Endothelial cell of umbilical vein (primary cell): ENCODE data around the gene SYK. TPM values are rescaled to one million over a fixed set of nuclear protein-coding genes. Genes with fewer than 3 reads are reported as not detected.

Experiments
- BruUV-seq: library from RNA; stranded (reverse); fragments of 400-500 nt; replicated peaks from 2 replicates; lab custom pipeline; 2021; lab: Mats Ljungman, UMichigan
- CTCF ChIA-PET: fragments of 300-600, 350-600 bp; sonication (Branson Sonifier 250); formaldehyde crosslinking; loops from one replicate; lab custom pipeline; 2021; ENCODE audit warnings: antibody characterized with exemption, inconsistent platforms; lab: Charles Lee
- POLR2A ChIA-PET: fragments of 300-600, 350-600 bp; sonication (Branson Sonifier 250); formaldehyde crosslinking; loops from one replicate; lab custom pipeline; 2021; ENCODE audit warnings: antibody characterized with exemption, inconsistent platforms; lab: Charles Lee
- DNase-seq: peaks from one replicate; pipeline ENCODE4 v3.0.0-alpha.2; 2011; ENCODE audit warnings: low read depth, low spot score
- FAIRE-seq: peaks from 2 replicates; lab custom pipeline; 2011; peaks lifted over from hg19 to GRCh38; lab: Jason Lieb, UNC
- H2AFZ ChIP-seq: 2 replicates; pipeline ENCODE4 v1.6.0; 2012; ENCODE audit warnings: low read depth, low read length, control low read depth, inconsistent platforms
- H3K27ac ChIP-seq: 2 replicates; pipeline ENCODE4 v1.5.1; 2011; ENCODE audit warnings: low read depth, mild to moderate bottlenecking, control low read depth, low read length, moderate library complexity; ENCODE audit not compliant: insufficient read depth
- H3K27me3 ChIP-seq, 2 experiments: 2 replicates each; pipeline versions ENCODE4 v1.6.0 to v1.6.1; 2011; ENCODE audit warnings: low read length in 2 of 2, mixed read lengths in 1 of 2; ENCODE audit not compliant: control insufficient read depth in 2 of 2, insufficient read depth in 2 of 2
- H3K36me3 ChIP-seq, 2 experiments: 2 replicates in 1 of 2; 3 replicates in 1 of 2; pipeline ENCODE4 v1.5.1; 2011; ENCODE audit warnings: low read length in 2 of 2, mild to moderate bottlenecking in 1 of 2, moderate library complexity in 1 of 2; ENCODE audit not compliant: control insufficient read depth in 2 of 2, insufficient read depth in 2 of 2; ENCODE audit errors: extremely low read depth in 1 of 2
- H3K4me1 ChIP-seq: 3 replicates; pipeline ENCODE4 v1.5.1; 2011; ENCODE audit warnings: mild to moderate bottlenecking, low read length; ENCODE audit not compliant: control insufficient read depth, insufficient read depth; ENCODE audit errors: extremely low read depth
- H3K4me2 ChIP-seq: 2 replicates; pipeline ENCODE4 v1.6.1; 2011; ENCODE audit warnings: low read length, control low read depth, mixed read lengths; ENCODE audit not compliant: insufficient read depth
- H3K4me3 ChIP-seq, 3 experiments: fragments of 200-600 bp in 1 of 3; sonication (generic), shearing (Covaris generic) in 1 of 3; replicated peaks in 1 of 3; 2 replicates each; pipeline ENCODE4 v1.5.1; 2011 to 2016; ENCODE audit warnings: control low read depth in 3 of 3, low read length in 3 of 3, mild to moderate bottlenecking in 2 of 3, inconsistent platforms in 1 of 3, low read depth in 1 of 3, moderate library complexity in 1 of 3; ENCODE audit not compliant: insufficient read depth in 1 of 3
- H3K79me2 ChIP-seq: 2 replicates; pipeline ENCODE4 v1.6.0; 2012; ENCODE audit warnings: low read length, inconsistent platforms; ENCODE audit not compliant: control insufficient read depth, insufficient read depth
- H3K9ac ChIP-seq: replicated peaks from 2 replicates; pipeline ENCODE3; 2011; ENCODE audit warnings: low read length, control low read depth; ENCODE audit not compliant: insufficient read depth; ENCODE audit errors: extremely low read depth
- H3K9me1 ChIP-seq: replicated peaks from 3 replicates; pipeline ENCODE4 v1.6.0; 2011; ENCODE audit warnings: mild to moderate bottlenecking, low read length; ENCODE audit not compliant: control insufficient read depth, insufficient read depth; ENCODE audit errors: extremely low read depth
- H3K9me3 ChIP-seq: replicated peaks from 2 replicates; pipeline ENCODE4 v1.5.1; 2012; ENCODE audit warnings: low read length, inconsistent platforms; ENCODE audit not compliant: control insufficient read depth, insufficient read depth
- H4K20me1 ChIP-seq: replicated peaks from 2 replicates; pipeline ENCODE3; 2011; ENCODE audit warnings: mild to moderate bottlenecking, low read length; ENCODE audit not compliant: control insufficient read depth, insufficient read depth; ENCODE audit errors: extremely low read depth
- CTCF ChIP-seq, 2 donors: IDR thresholded peaks; 1 replicate in 1 of 2; 2 replicates in 1 of 2; pipeline ENCODE4 v1.5.1; 2011; ENCODE audit warnings: low read length in 2 of 2, mild to moderate bottlenecking in 2 of 2, moderate library complexity in 2 of 2, control low read depth in 1 of 2, inconsistent platforms in 1 of 2, low read depth in 1 of 2; ENCODE audit not compliant: insufficient read depth in 1 of 2; ENCODE audit errors: extremely low read depth in 1 of 2
- EZH2 ChIP-seq: IDR thresholded peaks from 2 replicates; pipeline ENCODE4 v1.6.1; 2012; ENCODE audit warnings: borderline replicate concordance, low read depth, mild to moderate bottlenecking, moderate library complexity, low read length, inconsistent platforms; ENCODE audit not compliant: severe bottlenecking
- FOS ChIP-seq: IDR thresholded peaks from 2 replicates; pipeline ENCODE4 v1.6.1; 2011; ENCODE audit warnings: mild to moderate bottlenecking, low read length, moderate library complexity, borderline replicate concordance; ENCODE audit not compliant: insufficient read depth
- GATA2 ChIP-seq: IDR thresholded peaks from 2 replicates; pipeline ENCODE4 v1.7.0; 2011; ENCODE audit warnings: low read depth, mild to moderate bottlenecking, moderate library complexity, mixed read lengths, low read length; ENCODE audit not compliant: insufficient read length, insufficient read depth
- JUN ChIP-seq: IDR thresholded peaks from 2 replicates; pipeline ENCODE4 v1.6.1; 2011; ENCODE audit warnings: borderline replicate concordance, low read depth; ENCODE audit not compliant: insufficient read length, insufficient read depth
- MAX ChIP-seq: IDR thresholded peaks from 2 replicates; pipeline ENCODE4 v1.6.1; 2011; ENCODE audit not compliant: insufficient read depth, insufficient read length
- MYC ChIP-seq: IDR thresholded peaks from one replicate; pipeline ENCODE4 v1.6.1; 2011; ENCODE audit warnings: mild to moderate bottlenecking, low read depth, low read length
- POLR2A ChIP-seq: IDR thresholded peaks from 2 replicates; pipeline ENCODE4 v1.6.1; 2012; ENCODE audit warnings: low read depth, mild to moderate bottlenecking, control low read depth, low read length
- POLR2AphosphoS5 ChIP-seq: IDR thresholded peaks from 2 replicates; pipeline ENCODE4 v1.6.1; 2012; ENCODE audit warnings: low read depth, mild to moderate bottlenecking, control low read depth, low read length, moderate library complexity; ENCODE audit not compliant: insufficient read depth
- dilution Hi-C: fragments of 300-500 bp; cut with MboI; formaldehyde crosslinking; loops from one replicate; pipeline ENCODE4 v1.15.0; 2019; ENCODE audit warnings: low sequenced_read_pairs; ENCODE audit not compliant: extremely low pct_ligation_motif_present
- intact Hi-C: fragments of 100-400 bp; cut with micrococcal nuclease; formaldehyde crosslinking; loops from one replicate; pipeline ENCODE4 v1.10.0; 2022
- polyA plus RNA-seq, 4 experiments: library from polyadenylated mRNA; depleted of rRNA in 3 of 4; stranded (reverse) in 3 of 4; unstranded in 1 of 4; fragments of >200 nt; gene quantifications; 2 replicates each; pipeline versions ENCODE4 v1.2.1 to v1.2.3, GENCODE V29; 2011 to 2012; ENCODE audit warnings: missing spikeins in 1 of 4
- total RNA-seq: library from RNA; stranded (reverse); gene quantifications from 2 replicates; pipeline ENCODE4 v1.2.3, GENCODE V29; 2021

SYK gene
- total and polyA plus RNA-seq, 2 donors (not counting 3 experiments of a cell fraction or from before 2014, with no cell fraction given) = not detected

- Histone ChIP-seq H3K4me1 (no peaks in the 10 kb centered on the region), H3K27me3 (no peaks in the 10 kb centered on the region), H4K20me1 (no peaks in the 10 kb centered on the region), H3K36me3 (no peaks in the 10 kb centered on the region), H3K9me1 (no peaks in the 10 kb centered on the region), H3K79me2 (no peaks in the 10 kb centered on the region), H2AFZ (no peak overlapping the region), H3K9me3 (no peaks in the 10 kb centered on the region), H3K27ac (no peak overlapping the region), H3K4me3 (no peak overlapping the region), H3K4me2 (no peak overlapping the region), H3K9ac (no peak overlapping the region)
- CTCF ChIA-PET = interaction anchor here (0.9 kb wide), 1 partner anchor 10 kb away, joined by 3 read pairs; no protein-coding TSS in a partner anchor
- BruUV-seq = no TSS peak
- TF ChIP-seq MAX (no peak), GATA2 (no peak), FOS (no peak), CTCF (IDR thresholded peaks at IDR 0.05; ENCODE audit: extremely low read depth in 1 of 2, insufficient read depth in 1 of 2, low read depth in 1 of 2, low read length in 2 of 2) (no peak), POLR2A (no peak), JUN (no peak), MYC (no peak), POLR2AphosphoS5 (no peak), EZH2 (no peak)
- intact Hi-C loops (no loop called here), dilution Hi-C loops (no loop called here)
- FAIRE-seq (no peak), DNase-seq (no peak)
- POLR2A ChIA-PET = no interaction called here
Measured at GRCh38 chr9:90825586-90825985, 24.0 kb downstream of the SYK start.
